Activated CD4-positive, alpha-beta T cell treated with anti-CD3 and anti-CD28 coated beads for 24 hours (primary cell): ENCODE measurements around the gene NCL.

Experiments
- DNase-seq, 2 donors: peaks; one replicate each; pipeline ENCODE4 v3.0.0-alpha.2; 2020; ENCODE audit warnings: low read depth in 2 of 2

Gene NCL, protein sequence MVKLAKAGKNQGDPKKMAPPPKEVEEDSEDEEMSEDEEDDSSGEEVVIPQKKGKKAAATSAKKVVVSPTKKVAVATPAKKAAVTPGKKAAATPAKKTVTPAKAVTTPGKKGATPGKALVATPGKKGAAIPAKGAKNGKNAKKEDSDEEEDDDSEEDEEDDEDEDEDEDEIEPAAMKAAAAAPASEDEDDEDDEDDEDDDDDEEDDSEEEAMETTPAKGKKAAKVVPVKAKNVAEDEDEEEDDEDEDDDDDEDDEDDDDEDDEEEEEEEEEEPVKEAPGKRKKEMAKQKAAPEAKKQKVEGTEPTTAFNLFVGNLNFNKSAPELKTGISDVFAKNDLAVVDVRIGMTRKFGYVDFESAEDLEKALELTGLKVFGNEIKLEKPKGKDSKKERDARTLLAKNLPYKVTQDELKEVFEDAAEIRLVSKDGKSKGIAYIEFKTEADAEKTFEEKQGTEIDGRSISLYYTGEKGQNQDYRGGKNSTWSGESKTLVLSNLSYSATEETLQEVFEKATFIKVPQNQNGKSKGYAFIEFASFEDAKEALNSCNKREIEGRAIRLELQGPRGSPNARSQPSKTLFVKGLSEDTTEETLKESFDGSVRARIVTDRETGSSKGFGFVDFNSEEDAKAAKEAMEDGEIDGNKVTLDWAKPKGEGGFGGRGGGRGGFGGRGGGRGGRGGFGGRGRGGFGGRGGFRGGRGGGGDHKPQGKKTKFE

DNA sequence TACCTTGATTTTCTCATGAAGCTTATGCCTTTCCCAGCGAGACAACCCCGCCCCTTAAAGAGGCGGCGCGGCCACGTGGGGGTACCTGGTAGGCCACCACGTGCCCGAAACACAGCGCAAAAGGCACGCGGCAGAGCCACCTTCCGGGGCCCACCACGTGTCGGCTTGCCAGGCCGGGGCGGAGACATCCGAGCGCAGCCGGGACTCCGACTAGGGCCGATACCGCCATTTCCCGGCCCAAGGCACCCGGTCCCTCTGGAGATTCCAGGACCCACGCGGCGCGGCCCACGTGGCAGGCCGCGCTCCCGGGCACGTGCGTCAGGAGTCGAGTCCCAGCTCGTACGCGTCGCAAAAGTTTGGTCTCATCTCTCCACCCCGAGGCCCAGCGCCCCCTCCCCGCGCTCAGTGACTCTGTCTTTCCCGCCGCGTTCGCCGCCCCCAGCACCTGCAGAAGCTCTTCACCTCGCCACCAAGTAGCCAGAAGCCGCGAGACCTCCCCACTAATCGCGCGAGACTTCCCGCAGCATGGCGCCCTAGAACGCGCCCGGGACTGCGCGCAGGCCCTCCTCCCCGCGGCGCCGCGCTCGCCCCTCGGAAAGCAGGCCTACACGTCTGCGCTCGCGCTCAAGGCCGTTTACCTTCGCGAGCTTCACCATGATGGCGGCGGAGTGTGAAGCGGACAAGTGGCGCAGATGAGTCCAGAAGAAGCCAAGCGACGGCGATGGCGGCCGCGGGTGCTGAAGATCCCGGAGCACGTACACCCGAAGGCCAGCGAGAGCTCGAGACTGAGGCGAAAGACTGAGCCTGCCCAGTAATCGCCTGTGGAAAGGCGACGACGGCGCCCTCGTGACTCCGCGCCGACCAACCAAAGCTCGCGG is at the start of gene NCL:
TSS of gene NCL (minus strand) at position 787 of the 878 bp plus-strand sequence. CDS start at position 656, 131 bp downstream.
- DNase-seq, result peak; percentile 75 to 78

DNA sequence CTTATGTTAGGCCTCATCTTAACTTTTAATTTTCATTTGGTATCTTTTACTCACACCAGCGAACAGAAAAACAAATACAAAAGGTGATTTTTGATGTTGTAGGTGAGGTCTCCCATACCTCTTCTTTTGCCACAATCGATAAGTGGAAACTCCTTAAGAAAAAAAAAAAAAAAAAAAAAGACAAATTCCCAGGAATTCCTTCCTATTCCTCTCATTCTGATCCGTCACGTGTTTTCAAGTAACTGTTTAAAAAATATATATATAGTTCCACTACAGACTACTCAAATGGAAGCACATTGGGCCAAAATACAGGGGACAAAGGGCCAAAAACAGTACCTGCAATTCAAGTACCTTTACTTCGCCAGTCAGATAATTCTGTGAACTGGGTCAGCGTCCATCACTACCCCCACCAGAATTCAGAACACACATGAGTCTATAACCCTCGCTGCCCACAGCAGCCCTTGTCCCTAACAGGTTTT is 49.5 kb upstream of the NCL start:
- DNase-seq, result no peak

DNA sequence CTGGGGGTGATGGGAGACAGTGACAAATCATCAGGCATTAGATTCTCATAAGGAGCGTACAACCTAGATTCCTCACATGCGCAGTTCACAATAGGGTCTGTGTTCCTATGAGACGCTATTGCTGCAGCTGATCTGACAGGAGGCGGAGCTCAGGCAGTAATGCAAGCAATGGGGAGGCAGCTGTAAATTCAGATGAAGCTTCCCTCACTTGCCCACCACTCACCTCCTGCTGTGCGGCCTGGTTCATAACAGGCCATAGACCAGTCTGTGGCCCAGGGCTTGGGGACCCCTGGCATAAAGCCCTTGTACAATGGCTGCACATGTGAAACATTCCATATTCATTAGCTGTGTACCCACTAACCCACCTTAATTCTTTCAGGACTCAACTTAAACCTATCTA is 47.9 kb upstream of the NCL start:
- no peak for DNase-seq

DNA sequence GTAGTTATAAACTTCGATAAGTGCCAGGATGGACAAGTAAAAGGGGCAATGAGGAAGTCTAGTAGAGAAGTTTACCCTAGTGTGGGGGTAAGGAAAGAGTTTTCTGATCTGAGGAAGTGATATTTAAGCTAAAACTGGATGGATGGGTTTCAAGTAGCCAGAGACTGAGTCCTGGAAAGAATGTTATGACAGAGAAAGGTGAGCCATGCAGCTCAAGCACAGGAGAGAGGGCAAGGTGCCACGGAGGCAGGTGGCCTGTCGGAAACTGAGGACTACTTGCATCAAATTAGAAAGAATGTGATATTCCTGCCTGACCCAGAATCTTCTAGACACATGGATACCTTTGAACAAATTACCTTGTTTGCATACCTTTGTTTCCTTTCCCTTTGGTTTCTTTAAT is 39.5 kb upstream of the NCL start:
- no peak for DNase-seq

DNA sequence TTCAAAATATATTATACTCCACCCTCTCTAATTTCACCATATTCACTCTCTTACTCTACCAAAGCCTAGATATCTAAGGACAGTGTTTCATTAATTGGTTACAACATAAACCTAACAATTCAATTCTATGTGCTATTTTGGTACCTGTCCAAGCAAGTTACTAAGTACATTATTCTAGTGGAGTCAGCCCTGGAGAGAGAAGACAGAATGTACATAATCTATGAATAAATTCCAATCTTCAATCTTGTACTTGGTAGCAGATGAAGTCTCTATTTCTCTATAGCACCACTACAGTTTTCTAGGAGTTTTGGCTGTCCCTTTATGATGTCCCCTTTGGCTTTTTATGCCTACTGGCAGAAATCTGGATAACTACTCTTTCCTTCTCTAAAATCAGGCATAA is 38.3 kb upstream of the NCL start:
- DNase-seq, result no peak

DNA sequence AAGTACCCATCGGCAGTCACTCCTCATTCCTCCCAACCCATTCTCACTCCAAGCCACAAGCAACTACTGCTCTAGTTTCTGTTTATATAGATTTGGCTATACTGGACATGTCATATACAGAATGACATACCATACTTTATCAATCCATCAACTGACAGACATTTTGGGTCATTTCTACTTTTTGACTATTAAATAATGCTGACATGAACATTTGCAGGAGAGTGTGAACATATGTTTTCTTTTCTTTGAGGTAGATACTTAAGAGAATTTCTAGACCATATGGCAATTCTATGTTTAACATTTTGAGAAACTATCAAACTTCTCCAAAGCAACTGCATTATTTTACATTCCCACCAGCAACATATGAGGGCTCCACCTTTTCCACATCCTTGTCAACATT is 33.4 kb upstream of the NCL start:
- no peak for DNase-seq

DNA sequence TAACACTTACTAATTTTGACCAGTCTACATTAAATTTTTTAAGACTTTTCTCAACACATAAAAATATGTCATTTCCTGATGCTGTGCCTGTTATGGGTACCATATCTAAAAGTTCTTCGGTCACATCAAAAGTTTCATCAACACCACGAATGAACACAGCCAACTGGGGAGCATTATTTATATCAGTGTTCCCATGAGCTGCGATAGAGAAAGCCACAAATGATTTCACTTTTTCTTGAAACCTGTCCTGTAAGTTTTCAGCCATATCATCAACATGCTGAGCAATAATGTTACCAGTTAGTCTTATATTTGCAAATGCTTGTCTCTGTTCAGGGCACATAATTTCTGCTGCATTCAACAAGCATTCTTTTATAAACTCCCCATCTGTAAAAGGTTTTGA is 30.4 kb upstream of the NCL start:
- no peak for DNase-seq

DNA sequence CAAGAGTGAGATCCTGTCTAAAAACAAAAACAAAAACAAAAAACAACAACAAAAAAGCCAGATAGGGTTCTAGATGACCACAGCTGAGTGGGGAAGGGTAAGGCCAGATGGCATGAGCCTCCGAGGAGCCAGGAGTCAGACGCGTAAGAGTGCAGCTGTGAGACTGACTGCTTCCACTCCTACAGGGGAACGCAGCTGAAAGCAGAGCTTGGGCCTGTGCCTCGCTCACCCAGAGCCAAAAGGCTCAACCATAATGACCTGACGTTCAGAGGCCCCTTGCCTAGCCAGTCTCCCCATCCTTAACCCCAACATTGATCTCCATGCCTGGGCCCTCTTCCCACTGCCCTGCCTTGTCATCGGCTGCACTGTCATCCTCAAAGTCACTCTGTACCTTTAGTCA is 26.5 kb upstream of the NCL start:
- DNase-seq, result no peak

DNA sequence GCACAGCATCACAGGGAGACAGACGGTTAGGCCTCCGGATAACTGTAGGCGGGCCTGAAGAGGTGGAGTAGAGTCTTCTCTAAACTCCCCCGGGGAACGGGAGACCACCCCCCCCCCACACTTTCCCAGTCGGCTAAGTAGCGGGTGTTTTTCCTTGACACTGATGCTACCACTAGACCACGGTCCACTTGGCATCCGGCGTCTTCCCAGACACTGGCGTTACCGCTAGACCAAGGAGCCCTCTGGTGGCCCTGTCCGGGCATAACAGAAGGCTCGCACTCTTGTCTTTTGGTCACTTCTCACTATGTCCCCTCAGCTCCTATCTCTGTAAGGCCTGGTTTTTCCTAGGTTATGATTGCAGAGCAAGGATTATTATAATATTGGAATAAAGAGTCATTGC is 25.7 kb upstream of the NCL start:
- DNase-seq, result no peak

DNA sequence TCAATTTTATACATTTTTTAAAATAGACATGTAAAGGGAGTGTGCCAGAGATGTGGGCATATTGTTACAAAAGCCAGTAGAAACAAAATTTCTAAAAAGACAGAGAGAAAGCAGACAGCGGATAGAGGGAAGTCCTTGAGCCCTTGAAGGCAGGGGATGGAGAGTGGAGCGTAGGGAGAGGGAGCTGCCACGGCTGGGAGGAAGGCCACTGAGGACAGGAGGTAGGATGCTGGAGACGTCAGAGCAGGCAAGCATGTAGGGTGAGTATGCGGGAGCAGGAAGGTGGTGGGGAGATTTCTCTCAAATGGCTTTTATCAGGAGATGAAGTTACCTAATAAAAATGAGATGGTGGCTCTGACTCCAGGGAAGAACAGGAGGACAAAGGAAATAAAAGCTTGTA is 24.0 kb upstream of the NCL start:
- no peak for DNase-seq

DNA sequence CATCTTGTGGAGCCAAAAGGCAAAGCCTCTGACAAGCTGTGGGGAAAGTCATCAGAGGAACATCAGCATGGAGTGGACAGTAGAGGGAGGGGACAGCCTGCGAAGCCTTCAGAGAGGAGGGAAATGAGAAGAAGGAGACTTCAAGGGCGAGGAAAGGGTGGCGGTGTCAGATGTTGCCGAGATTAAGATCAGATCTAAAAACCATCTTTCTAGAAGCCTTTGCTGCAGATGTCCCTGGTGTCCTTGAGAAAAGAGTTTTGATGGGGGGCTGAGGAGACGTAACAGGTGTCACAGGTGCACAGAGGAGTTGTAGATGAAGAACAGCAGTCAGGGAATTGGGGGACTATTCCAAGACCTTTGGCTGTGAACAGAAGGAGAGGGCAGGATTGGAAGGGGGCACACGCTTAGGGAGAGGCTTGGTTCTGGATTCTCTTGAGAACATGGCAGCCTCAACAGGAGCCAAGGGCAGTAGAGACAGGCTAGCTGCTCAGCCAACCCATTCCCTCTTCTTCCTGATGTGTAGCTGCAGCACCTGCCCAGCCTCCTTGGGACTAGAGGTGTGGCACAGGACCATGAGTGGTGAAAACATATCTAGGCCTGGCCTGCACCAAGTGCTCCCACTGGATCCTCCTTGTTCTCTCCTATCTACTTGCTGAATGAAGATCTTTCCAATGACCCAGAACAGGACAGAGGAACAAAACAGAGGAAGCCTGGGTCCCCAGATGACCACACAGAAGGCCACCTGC is 22.7 kb upstream of the NCL start:
- DNase-seq, result no peak

DNA sequence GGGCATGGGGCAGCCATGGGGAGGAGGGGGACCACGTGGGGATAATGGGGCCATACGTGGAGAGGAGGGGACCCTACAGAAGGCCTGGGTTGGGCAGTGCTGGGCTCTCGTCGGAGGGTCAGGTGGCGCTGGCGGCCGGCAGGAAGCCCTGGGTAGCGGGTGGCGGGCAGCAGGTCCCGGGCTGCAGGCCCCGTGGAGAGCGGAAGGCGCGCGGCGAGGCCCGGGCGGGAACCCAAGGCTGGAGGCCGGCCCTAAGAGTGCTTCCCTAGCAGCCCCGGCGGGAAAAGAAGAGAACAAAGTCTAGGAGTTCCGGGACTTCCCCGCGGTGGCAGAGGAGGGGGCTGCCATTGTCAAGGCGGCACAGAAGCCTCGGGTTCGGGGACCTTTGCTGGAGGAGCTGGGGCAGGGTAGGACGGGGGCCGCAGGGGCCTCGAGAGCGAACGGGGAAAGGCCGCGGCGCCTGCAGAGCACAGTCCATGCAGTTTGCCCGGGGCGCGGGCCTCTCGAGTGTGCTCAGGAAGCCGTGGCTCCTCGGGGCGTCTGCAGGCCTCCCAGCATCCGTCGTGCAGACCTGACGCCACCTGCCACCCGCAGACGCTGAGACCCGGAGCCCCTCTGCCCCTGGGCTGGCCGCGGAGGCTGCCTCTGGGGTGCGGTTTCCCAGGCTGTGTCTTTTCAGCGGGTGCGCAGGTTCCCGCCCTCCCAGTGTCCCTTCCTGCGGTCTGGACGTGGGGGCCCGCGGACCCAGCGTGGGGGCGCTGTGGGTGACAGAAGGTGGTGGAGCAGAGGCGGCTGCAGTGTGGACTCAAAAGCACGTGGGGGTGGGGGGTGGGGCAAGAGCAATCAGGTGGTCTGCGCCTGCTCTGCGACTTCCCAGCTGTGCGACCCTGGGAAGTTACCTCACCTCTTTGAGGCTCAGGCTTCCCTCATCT is 19.4 kb upstream of the NCL start:
- no peak for DNase-seq

DNA sequence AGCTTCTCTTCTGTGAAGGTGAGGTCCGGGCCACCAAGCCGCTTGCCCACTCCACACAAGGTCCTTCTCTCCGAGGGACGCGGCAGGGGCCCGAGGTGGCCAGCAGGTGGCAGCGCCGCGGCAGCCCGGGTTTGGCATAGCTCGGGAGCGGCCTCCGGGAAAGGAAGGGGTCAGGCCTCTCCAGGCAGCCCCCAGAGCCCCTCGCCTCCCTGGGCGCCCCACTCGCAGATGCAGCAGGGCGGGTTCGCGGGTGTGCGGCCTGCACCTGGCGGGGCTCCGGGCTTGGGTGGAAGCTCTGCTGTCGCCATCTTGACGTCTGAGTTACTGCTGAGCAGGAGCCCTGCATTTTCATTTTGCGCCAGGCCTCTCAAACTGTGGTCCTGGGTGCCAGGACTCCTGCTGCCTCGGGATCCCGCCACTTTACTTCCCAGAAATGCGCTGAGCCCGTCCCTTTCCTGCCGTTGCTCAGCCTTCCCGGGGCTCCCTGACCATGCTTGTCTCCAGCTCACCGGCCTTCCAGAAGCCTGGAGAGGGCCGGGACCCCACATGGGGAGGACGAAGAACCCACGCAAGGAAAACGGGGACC is 18.6 kb upstream of the NCL start:
- peak; percentile 49 to 69 for DNase-seq

DNA sequence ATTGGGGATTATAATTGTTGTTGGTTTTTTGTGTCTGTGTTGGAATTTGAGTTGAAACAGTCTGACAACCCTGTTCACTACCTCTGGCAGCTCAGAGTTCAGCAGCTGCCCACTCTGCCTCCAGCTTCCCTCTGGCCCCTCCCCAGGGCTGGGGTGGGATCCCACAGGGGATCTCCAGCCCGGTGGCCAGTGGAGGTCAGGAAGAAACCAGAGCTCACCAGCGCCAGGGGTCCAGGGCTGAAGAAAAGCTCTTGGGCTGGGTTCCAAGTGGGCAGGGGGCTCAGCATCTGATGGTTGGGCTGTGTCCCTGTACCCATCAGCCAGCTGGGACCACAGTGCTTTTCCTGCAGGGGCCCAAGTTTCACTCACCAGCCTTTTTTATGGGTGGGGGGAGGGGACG is 16.5 kb upstream of the NCL start:
- DNase-seq, result no peak

DNA sequence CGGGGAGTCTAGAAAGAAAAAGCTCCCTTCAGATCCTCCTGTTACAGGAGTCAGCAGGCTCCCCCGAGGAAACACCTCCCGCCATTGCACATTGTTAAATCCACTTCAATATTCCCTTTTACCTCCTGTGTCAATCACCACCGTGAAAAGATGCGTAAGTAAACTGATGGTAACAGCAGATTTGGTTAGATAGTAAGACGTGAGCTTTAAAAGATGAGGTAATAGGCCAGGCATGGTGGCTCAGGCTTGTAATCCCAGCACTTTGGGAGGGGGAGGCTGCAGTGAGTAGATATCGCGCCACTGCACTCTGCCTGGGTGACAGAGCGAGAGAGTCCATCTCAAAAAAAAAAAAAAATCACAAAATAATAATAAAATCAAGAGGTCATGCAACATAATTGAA is 15.2 kb upstream of the NCL start:
- DNase-seq, result no peak

DNA sequence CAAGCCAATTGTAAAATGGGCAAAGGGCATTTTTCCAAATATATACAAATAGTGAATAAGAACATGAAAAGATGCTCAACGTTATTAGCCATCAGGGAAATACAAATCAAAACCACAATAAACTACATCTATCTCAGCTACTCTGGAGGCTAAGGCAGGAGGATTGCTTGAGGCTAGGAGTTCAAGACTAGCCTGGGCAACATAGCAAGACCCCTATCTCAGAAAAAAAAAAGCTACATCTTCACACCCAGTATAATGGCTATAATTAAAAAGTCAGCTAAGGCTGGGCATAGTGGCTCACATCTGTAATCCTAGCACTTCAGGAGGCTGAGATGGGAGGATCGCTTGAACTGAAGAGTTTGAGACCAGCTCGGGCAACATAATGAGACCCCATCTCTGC is 12.6 kb upstream of the NCL start:
- DNase-seq, result no peak

DNA sequence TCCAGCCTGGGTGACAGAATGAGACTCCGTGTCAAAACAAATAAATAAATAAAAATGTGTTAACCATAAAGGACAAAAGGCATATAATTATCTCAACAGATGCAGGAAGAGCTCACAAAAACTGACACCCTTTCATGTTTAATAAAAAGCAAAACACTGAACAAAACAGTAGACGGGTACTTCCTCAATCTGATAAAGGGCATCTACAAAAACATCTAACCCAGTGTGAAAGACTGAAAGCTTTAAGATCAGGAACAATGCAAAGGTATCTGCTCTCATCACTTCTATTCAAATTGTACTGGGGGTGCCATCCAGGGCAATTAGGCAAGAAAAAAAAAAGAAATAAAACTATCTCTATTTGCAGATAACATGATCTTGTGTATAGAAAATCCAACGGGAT is 11.7 kb upstream of the NCL start:
- no peak for DNase-seq

DNA sequence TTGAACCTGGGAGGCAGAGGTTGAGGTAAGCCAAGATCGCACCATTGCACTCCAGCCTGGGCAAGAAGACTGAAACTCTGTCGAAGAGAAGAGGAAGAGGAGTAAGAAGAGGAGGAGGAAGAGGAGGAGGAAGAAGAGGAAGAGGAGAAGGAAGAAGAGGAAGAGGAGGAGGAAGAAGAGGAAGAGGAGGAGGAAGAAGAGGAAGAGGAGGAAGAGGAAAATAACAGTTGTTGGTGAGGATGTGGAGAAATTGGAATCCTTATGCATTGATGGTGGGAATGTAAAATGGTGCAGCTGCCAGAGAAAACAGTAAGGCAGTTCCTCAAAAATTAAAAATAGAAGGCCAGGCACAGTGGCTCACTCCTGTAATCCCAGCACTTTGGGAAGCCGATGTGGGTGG is 8.5 kb upstream of the NCL start:
- no peak for DNase-seq

DNA sequence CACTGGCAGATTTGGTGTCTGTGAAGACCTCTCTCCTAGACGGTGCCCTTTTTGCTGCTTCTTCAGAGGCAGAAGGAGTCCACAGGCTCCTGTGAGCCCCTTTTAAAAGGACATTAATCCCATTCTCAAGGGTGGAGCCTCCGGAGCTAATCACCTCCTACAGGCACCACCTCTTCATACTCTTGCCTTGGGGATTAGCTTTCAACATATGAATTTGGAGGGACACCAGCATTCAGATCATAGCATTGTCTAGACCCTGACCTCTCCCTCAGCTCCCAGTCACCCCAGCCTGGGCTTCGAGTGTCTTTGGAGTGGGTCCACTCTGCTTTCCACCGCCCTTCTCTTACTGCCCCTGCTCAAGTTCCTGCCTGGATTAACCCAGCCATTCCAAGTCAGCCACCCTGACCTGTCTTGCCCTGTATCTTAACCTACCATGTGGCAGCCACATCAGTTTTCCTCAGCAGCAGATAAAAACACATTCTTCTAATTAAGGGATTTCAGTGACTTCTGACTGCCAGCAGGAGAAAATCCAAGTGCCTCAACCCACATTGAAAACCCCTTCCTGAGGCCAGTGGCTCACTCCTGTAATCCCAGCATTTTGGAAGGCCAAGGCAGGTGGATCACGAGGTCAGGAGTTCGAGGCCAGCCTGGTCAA is 6.1 kb upstream of the NCL start:
- no peak for DNase-seq

DNA sequence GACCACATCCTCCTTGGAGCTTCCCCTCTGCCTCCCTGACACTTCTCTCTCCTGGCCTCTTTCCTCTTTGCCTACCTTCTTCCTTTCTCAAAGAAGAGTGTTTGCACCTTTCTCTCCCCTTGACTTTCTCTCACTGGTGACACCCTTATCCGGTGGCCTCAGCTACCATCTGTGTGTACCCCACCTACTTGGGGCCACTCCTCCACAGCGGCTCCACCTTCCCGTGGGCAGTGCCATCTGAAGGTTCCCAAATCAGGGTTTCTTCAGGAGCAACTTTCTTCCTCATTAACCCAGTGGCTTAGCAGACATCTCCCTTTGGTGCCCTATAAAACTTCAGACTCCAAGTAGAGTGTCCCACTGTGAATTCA is 5.3 kb upstream of the NCL start:
- DNase-seq, result no peak
